ENCODE results near the gene GPBP1. TPM values are rescaled to one million over a fixed set of nuclear protein-coding genes. Genes with fewer than 3 reads are reported as not detected.

GPBP1 gene
- polyA plus RNA-seq, 3 donors: 23.2 to 43.7 (median 30.9) TPM

DNA sequence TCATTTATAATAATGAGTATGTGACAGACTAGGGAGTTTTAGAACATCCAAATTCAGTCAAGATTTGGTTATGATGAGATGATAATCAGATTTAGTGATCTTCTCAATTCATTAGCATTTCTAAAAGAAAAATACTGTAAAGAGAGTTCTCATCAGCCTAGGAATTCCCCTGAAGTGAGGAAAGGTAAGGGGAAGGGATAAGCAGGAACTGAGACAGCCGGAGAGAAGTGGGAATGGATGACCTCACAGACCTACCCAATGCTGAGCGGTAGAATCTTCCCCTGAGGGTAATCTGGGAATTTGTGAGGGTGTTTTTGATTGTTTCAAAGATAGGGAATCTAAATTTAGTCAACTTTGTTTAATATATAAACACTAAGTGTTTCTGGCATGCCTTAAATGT lies 16.7 kb upstream of the GPBP1 start:
- H3K36me3 Mint-ChIP-seq: no peaks in the 10 kb centered on the region
- peaks cover 0 to 3% (median 1%) of the 10 kb centered on the region in 3 donors for H3K27me3 Mint-ChIP-seq (ENCODE audit: low read depth in 3 of 3)
- H3K27me3 ChIP-seq (ENCODE audit: control insufficient read depth in 2 of 2, insufficient read depth in 2 of 2, low read length in 2 of 2): no peaks in the 10 kb centered on the region
- WGBS (ENCODE audit: insufficient coverage): no CpG with 5 or more reads among the region's 2 CpGs
- no peaks in the 10 kb centered on the region for H4K20me1 ChIP-seq (ENCODE audit: insufficient read depth, low read length)
- no peak overlapping the region for H3K27ac ChIP-seq (ENCODE audit: low read depth in 1 of 2, low read length in 2 of 2)
- TF ChIP-seq CTCF (IDR thresholded peaks at IDR 0.05): no peak
- no peak overlapping the region for H2AFZ ChIP-seq (ENCODE audit: insufficient read depth, low read depth, low read length, poor library complexity, severe bottlenecking)
- H3K9me3 ChIP-seq (replicated peaks in 1 of 2; ENCODE audit: control insufficient read depth in 1 of 2, insufficient read depth in 1 of 2, low read length in 2 of 2): peaks cover 0 to 7% of the 10 kb centered on the region in 2 donors
- no peaks in the 10 kb centered on the region for H3K4me1 Mint-ChIP-seq
- H3K4me3 Mint-ChIP-seq: no peak overlapping the region
- DNase-seq: no peak
- intact Hi-C loops (cut with micrococcal nuclease): no loop called here
- H3K9ac ChIP-seq (ENCODE audit: insufficient read depth, low read length, poor library complexity, severe bottlenecking): no peak overlapping the region
- H3K4me1 ChIP-seq (ENCODE audit: control insufficient read depth in 1 of 2, insufficient read depth in 2 of 2, low read length in 2 of 2): no peaks in the 10 kb centered on the region
- H3K4me3 ChIP-seq (replicated peaks in 1 of 3; ENCODE audit: low read depth in 2 of 3, low read length in 3 of 3): no peak overlapping the region
- H3K27ac Mint-ChIP-seq: no peak overlapping the region
- H3K9me3 Mint-ChIP-seq: peaks cover 2 to 16% (median 12%) of the 10 kb centered on the region in 7 donors
- no peaks in the 10 kb centered on the region for H3K36me3 ChIP-seq (replicated peaks in 1 of 2; ENCODE audit: control insufficient read depth in 1 of 2, insufficient read depth in 2 of 2, low read length in 2 of 2)
- H3K4me2 ChIP-seq (replicated peaks; ENCODE audit: extremely low read depth, low read length, poor library complexity, severe bottlenecking): no peak overlapping the region
- H3K79me2 ChIP-seq (ENCODE audit: insufficient read depth, low read length): no peaks in the 10 kb centered on the region

DNA sequence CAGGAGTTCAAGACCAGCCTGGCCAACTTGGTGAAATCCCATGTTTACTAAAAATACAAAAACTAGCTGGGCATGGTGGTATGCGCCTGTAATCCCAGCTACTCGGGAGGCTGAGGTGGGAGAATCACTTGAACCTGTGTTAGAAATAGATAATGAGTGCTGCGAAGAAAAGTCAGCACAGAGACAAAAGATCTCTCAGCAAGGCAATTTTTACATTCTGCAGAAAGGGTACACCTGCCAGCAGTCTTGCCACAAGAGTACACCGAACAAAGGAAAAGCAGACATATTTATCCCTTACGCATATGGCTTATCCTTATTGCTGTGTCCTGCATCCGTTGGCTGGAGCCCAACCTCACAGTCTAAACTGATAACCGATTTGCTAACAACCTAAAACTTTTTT lies 16.2 kb upstream of the GPBP1 start:
- Histone ChIP-seq H2AFZ (ENCODE audit: insufficient read depth, low read depth, low read length, poor library complexity, severe bottlenecking) (no peak overlapping the region), H3K4me3 (replicated peaks in 1 of 3; ENCODE audit: low read depth in 2 of 3, low read length in 3 of 3) (no peak overlapping the region), H3K27ac (ENCODE audit: low read depth in 1 of 2, low read length in 2 of 2) (no peak overlapping the region), H3K27me3 (ENCODE audit: control insufficient read depth in 2 of 2, insufficient read depth in 2 of 2, low read length in 2 of 2) (no peaks in the 10 kb centered on the region), H3K9me3 (replicated peaks in 1 of 2; ENCODE audit: control insufficient read depth in 1 of 2, insufficient read depth in 1 of 2, low read length in 2 of 2) (peaks cover 0 to 7% of the 10 kb centered on the region in 2 donors), H3K36me3 (replicated peaks in 1 of 2; ENCODE audit: control insufficient read depth in 1 of 2, insufficient read depth in 2 of 2, low read length in 2 of 2) (no peaks in the 10 kb centered on the region), H3K79me2 (ENCODE audit: insufficient read depth, low read length) (no peaks in the 10 kb centered on the region), H3K4me2 (replicated peaks; ENCODE audit: extremely low read depth, low read length, poor library complexity, severe bottlenecking) (no peak overlapping the region), H3K9ac (ENCODE audit: insufficient read depth, low read length, poor library complexity, severe bottlenecking) (no peak overlapping the region), H3K4me1 (ENCODE audit: control insufficient read depth in 1 of 2, insufficient read depth in 2 of 2, low read length in 2 of 2) (no peaks in the 10 kb centered on the region), H4K20me1 (ENCODE audit: insufficient read depth, low read length) (no peaks in the 10 kb centered on the region)
- DNase-seq: no peak
- H3K4me1 Mint-ChIP-seq: no peaks in the 10 kb centered on the region
- 100% methylated on average over 5 of the region's 7 CpGs for WGBS (ENCODE audit: insufficient coverage)
- no peak overlapping the region for H3K4me3 Mint-ChIP-seq
- peaks cover 0 to 3% (median 1%) of the 10 kb centered on the region in 3 donors for H3K27me3 Mint-ChIP-seq (ENCODE audit: low read depth in 3 of 3)
- intact Hi-C loops (cut with micrococcal nuclease): no loop called here
- H3K36me3 Mint-ChIP-seq: no peaks in the 10 kb centered on the region
- no peak overlapping the region for H3K27ac Mint-ChIP-seq
- no peak for TF ChIP-seq CTCF (IDR thresholded peaks at IDR 0.05)
- peaks cover 2 to 16% (median 13%) of the 10 kb centered on the region in 7 donors for H3K9me3 Mint-ChIP-seq

Data from CD14-positive monocyte (primary cell).